K562 (cell line): ENCODE data around the gene TOR1A. TPM values are rescaled to one million over a fixed set of nuclear protein-coding genes. Genes with fewer than 3 reads are reported as not detected.

Source experiments
- CXXC5 ChIP-seq: fragments of 250-450 bp; sonication (Bioruptor Pico); IDR thresholded peaks from 2 replicates; pipeline ENCODE4 v1.8.0; 2022; ENCODE audit warnings: inconsistent platforms, mild to moderate bottlenecking, moderate library complexity
- DACH1 ChIP-seq: fragments of 450-650 bp; IDR thresholded peaks from 2 replicates; pipeline ENCODE4 v1.6.1; 2018; ENCODE audit not compliant: partially characterized antibody
- DMBX1 ChIP-seq: fragments of 250-450 bp; sonication (Bioruptor Pico); IDR thresholded peaks from 2 replicates; pipeline ENCODE4 v1.8.0; 2022; ENCODE audit warnings: inconsistent platforms, mild to moderate bottlenecking, moderate library complexity, borderline replicate concordance
- ETS1 ChIP-seq: conservative IDR thresholded peaks from 2 replicates; pipeline ENCODE4 v1.6.1; 2011; ENCODE audit warnings: low read depth, mild to moderate bottlenecking, low read length; ENCODE audit not compliant: control insufficient read depth
- ETV5 ChIP-seq: sonication (generic); formaldehyde crosslinking; IDR thresholded peaks from 2 replicates; pipeline ENCODE4 v1.4.0; 2020; ENCODE audit warnings: low read depth, mild to moderate bottlenecking, missing genetic modification reagents
- GTF2E2 ChIP-seq: fragments of 200-800 bp; sonication (Bioruptor generic); IDR thresholded peaks from 2 replicates; pipeline ENCODE4 v1.6.1; 2016; ENCODE audit warnings: missing genetic modification characterization, missing compliant biosample characterization
- MAZ ChIP-seq, 2 experiments: fragments of 450-650 bp in 1 of 2; sonication (generic) in 1 of 2; formaldehyde crosslinking; IDR thresholded peaks in 1 of 2; conservative IDR thresholded peaks in 1 of 2; 2 replicates each; pipeline versions ENCODE4 v1.4.0 to v1.5.0; 2020; ENCODE audit warnings: mild to moderate bottlenecking in 1 of 2, missing genetic modification reagents in 1 of 2
- POLR2AphosphoS2 ChIP-seq: IDR thresholded peaks from 2 replicates; pipeline ENCODE4 v1.6.1; 2012; ENCODE audit warnings: low read length, improper control_type of control experiment
- POLR2G ChIP-seq: fragments of 200-400 bp; formaldehyde crosslinking; IDR thresholded peaks from 2 replicates; pipeline ENCODE4 v1.6.1; 2017; ENCODE audit warnings: low read depth, mild to moderate bottlenecking, antibody characterized with exemption, low read length, moderate library complexity
- RNF2 ChIP-seq: sonication (generic); IDR thresholded peaks from 2 replicates; pipeline ENCODE4 v1.6.1; 2016
- TAF7 ChIP-seq: fragments of 450-650 bp; IDR thresholded peaks from 2 replicates; pipeline ENCODE4 v1.6.1; 2016; ENCODE audit warnings: missing genetic modification characterization, missing compliant biosample characterization
- TEAD2 ChIP-seq: fragments of 450-650 bp; IDR thresholded peaks from 2 replicates; pipeline ENCODE4 v1.6.1; 2016; ENCODE audit warnings: missing genetic modification characterization, control low read depth, missing compliant biosample characterization
- TRIM24 ChIP-seq, 2 experiments: fragments of 450-650 bp; IDR thresholded peaks; 2 replicates each; pipeline ENCODE4 v1.6.1; 2016
- ZBTB49 ChIP-seq: sonication (generic); formaldehyde crosslinking; IDR thresholded peaks from 2 replicates; pipeline ENCODE4 v1.8.0; 2022; ENCODE audit warnings: missing genetic modification reagents, mild to moderate bottlenecking, borderline replicate concordance
- ZMIZ1 ChIP-seq, 2 experiments: fragments of 150-350 bp in 1 of 2; IDR thresholded peaks; 2 replicates each; pipeline ENCODE4 v1.6.1; 2012 to 2016; ENCODE audit warnings: low read depth in 2 of 2, low read length in 2 of 2, mild to moderate bottlenecking in 1 of 2, moderate library complexity in 1 of 2
- ZNF586 ChIP-seq: fragments of 450-650 bp; formaldehyde crosslinking; conservative IDR thresholded peaks from 2 replicates; pipeline ENCODE4 v1.4.0; 2020; ENCODE audit warnings: mild to moderate bottlenecking, moderate library complexity
- ZNF77 ChIP-seq: fragments of 250-450 bp; sonication (Bioruptor Pico); IDR thresholded peaks from 2 replicates; pipeline ENCODE4 v1.5.0; 2020
- polyA plus RNA-seq, 8 experiments: library from polyadenylated mRNA; depleted of rRNA in 4 of 8; stranded (reverse) in 5 of 8; unstranded in 3 of 8; fragments of >200 nt; fragmentation: Nextera tagmentation in 2 of 8; fragmentation: Illumina TruSeq in 1 of 8; extraction: Ambion mirVana in 2 of 8; extraction: Trizol in 1 of 8; gene quantifications; 2 replicates each; pipeline versions ENCODE4 v1.2.1 to v1.2.3, GENCODE V29; 2011 to 2014; ENCODE audit warnings: inconsistent platforms in 1 of 8, missing spikeins in 1 of 8
- total RNA-seq, 7 experiments: library from RNA; depleted of rRNA in 6 of 7; stranded (reverse); fragments of >200 nt in 6 of 7; fragmentation: Illumina TruSeq in 2 of 7; extraction: Trizol in 2 of 7; gene quantifications; 2 replicates each; pipeline versions ENCODE4 v1.2.1 to v1.2.3, GENCODE V29; 2011 to 2021; ENCODE audit warnings: low replicate concordance in 1 of 7

TOR1A gene
- total and polyA plus RNA-seq, 9 of the 15 experiments (the other 6 are each of a cell fraction or from before 2014, with no cell fraction given), result 4.5 to 85.8 (median 51.3) TPM

GRCh38 chr9:129858167-129858962, 34.4 kb upstream of the TOR1A start (continued):
- TF ChIP-seq DACH1 (no peak), ETS1 (0 out of 2 replicates have a peak, but pooled peaks have one; percentile 14), ZNF77 (CRISPR knock-in tag) (no peak), CXXC5 (CRISPR knock-in tag) (peak; percentile 15; the same call in 1 of the 2 replicates), POLR2AphosphoS2 (no peak), TRIM24 (IDR thresholded peaks at IDR 0.05) (no peak), DMBX1 (peak; percentile 79), ZMIZ1 (IDR thresholded peaks at IDR 0.05; ENCODE audit: low read depth in 2 of 2, low read length in 2 of 2) (no peak), TAF7 (no peak), TEAD2 (tag) (no peak), RNF2 (no peak), MAZ (CRISPR knock-in tag; conservative IDR thresholded peaks at IDR 0.05 in 1 of 2, IDR thresholded peaks at IDR 0.05 in 1 of 2) (no peak), ZBTB49 (no peak), GTF2E2 (tag) (no peak), ETV5 (CRISPR knock-in tag) (0 out of 2 replicates have a peak, but pooled peaks have one; percentile 5), POLR2G (peak; percentile 16; the same call in 1 of the 2 replicates), ZNF586 (no peak)
